ENCODE measurements around the gene ATP2B1.

Gene ATP2B1

DNA sequence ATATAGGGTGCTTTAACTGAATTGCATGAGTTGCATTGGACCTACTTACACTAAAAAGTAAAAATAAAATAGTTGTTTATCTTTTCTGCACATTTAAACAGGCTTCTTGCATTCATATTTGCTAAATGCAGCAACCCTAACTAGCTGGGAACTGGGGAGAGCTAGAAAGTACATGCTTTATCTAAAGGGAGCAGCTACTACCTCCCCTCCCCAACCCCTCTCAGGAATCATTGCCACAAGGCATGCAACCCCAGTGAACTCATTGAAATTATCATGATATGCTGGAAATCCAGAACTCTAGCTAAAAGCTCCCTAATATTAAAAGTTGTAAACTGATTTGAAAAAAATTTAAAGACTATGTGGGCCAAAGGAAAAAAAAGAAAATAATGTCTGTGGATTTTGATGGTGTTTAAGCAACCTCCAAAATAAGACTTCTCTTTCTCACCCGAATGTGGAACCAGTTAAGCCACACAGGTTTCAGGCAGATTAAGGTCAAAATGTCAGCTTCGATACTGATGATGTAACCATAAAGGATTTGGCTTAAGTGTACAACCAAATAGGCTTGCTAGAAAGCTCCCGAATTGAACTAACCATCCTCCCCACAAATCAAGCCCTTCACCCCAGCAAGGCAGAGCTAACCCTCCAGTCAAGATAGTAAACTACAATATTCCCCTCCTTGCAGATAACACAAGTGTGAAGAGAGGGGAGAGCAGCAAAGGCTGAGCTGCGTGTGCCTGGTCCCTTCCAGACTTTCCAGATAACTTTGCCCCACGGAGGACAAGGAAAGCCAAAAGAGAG, 169.0 kb downstream of the ATP2B1 start:
- no peak for DNase-seq (ENCODE audit: low read depth)

- no peak for DNase-seq (ENCODE audit: low read depth)
These were observed 169.7 kb downstream of the ATP2B1 start for GRCh38 chr12:89538897-89539296.

All from GM04504 (cell line).